Prostate gland (tissue), 2 donors: ENCODE measurements around the gene TBC1D5.

Experiments
- CTCF ChIP-seq, 4 experiments: fragments of 200-600 bp in 2 of 4; fragments of 450-650 bp in 2 of 4; sonication (generic) in 2 of 4; IDR thresholded peaks; 1 replicate in 3 of 4; 2 replicates in 1 of 4; pipeline ENCODE4 v1.5.1; 2016 to 2019; ENCODE audit warnings: antibody characterized with exemption in 4 of 4, mild to moderate bottlenecking in 2 of 4, moderate library complexity in 2 of 4
- POLR2AphosphoS5 ChIP-seq: sonication (generic); formaldehyde crosslinking; IDR thresholded peaks from one replicate; pipeline ENCODE4 v1.6.1; 2017; ENCODE audit warnings: antibody characterized with exemption

GRCh38 chr3:17749705-17750293 lies 7.4 kb upstream of the TBC1D5 start:
- TF ChIP-seq POLR2AphosphoS5 (no peak), CTCF (IDR thresholded peaks at IDR 0.05) (no peak)
